KBM-7 (cell line): Measurements from ENCODE around the gene MAEL.
"Not testable (repeated sequence)": the region's sequence is repeated elsewhere in the genome, so short reads cannot be mapped to it uniquely, and the experiment has no call there.

Experiments used
- DNase-seq: peaks from one replicate; pipeline ENCODE4 v3.0.0-alpha.2; 2015
- in situ Hi-C: fragments of 300-500 bp; cut with MboI; formaldehyde crosslinking; loops from 2 replicates; pipeline ENCODE4 v1.14.3; 2020; ENCODE audit warnings: low sequenced_read_pairs, low pct_unique_long_range_greater_than_20kb, mixed read lengths

MAEL gene

DNA sequence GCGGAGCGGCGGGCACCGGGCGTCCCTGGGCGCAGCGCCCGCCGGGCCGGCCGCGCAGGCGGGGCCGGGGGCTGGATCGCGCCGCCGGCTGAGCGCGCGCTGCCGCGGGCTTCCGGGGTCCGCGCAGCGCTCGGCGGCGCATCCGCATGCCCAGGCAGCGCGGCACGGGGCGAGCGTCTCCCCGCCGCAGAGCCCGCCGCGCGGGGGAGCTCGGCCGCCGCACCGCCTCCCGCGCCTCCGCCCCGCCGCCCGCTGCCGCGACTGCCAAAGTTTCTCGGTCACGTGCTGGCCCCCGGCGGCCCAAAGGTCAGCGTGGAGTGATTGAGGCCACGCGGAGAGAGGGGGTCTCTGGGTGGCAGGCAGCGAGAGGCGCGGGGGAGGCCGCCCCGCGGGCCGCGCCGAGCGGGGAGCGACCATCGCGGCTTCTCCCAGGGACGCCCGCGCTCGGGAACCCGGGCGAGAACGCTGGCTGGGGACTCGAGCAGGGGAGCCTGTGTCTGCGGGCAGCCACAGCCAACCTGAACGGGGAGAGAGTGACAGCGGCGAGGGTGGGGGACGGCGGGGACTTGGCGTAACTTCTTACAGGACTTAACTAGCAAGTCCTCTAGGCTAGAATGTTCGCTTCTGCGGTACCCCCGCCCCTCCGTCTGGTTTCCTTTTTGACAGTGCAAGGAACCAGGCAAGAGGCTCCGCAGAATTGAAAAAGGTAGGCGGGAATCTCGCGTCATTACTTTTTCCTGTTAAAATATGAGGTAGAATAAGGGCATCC lies 13.5 kb upstream of the MAEL start, which contains the start of gene ILDR2:
TSS of gene ILDR2 (minus strand) at position 180 of the 769 bp plus-strand sequence. CDS start 272 bp downstream, outside the sequence.
- DNase-seq: peak; percentile 65
- in situ Hi-C loops: no loop called here

- DNase-seq: no peak
- in situ Hi-C loops: no loop called here
Observed at GRCh38 chr1:166977951-166978350, 11.1 kb upstream of the MAEL start.

- DNase-seq: peak; percentile 22
- in situ Hi-C loops: no loop called here
Observed at GRCh38 chr1:166978821-166979220, 10.3 kb upstream of the MAEL start.

GRCh38 chr1:166980383-166980782 lies 8.7 kb upstream of the MAEL start:
- DNase-seq: no peak
- in situ Hi-C loops: no loop called here

GRCh38 chr1:166980818-166981217 lies 8.3 kb upstream of the MAEL start:
- no peak for DNase-seq
- in situ Hi-C loops: no loop called here

DNA sequence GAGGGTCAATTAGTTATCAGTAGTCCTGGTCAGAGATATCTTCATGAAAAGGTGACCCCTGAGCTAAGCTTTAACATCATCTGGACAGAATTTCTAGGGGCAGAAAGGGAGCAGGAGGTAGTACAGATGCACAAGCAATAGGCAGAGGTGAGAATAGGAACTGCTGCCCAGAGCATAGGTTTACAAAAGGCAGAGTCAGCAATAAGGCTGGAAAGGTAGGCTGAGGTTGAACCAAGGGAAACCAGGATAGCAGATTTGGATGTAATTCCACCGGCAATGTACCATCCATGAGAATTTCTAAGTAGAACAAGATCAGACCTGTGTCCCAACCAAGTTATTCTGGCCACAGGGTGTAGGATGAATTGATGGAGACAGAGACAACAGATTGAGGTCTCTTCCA lies 7.5 kb upstream of the MAEL start:
- in situ Hi-C loops: no loop called here
- DNase-seq: no peak

DNA sequence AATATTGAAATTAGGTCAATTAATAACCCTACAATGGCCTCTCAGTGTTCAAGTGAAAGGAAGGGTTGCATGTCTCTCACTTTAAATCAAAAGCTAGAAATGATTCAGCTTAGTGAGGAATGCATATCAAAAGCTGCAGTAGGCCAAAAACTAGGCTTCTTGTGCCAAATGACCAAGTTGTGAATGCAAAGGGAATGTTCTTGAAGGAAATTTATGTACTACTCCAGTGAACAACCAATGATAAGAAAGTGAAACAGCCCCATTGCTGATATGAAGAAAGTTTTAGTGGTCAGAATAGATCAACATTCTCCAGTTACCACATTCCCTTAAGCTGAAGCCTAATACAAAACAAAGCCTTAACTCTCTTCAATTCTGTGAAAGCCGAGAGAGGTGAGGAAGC lies 10.0 kb downstream of the MAEL start:
- in situ Hi-C loops: no loop called here
- DNase-seq: no peak

DNA sequence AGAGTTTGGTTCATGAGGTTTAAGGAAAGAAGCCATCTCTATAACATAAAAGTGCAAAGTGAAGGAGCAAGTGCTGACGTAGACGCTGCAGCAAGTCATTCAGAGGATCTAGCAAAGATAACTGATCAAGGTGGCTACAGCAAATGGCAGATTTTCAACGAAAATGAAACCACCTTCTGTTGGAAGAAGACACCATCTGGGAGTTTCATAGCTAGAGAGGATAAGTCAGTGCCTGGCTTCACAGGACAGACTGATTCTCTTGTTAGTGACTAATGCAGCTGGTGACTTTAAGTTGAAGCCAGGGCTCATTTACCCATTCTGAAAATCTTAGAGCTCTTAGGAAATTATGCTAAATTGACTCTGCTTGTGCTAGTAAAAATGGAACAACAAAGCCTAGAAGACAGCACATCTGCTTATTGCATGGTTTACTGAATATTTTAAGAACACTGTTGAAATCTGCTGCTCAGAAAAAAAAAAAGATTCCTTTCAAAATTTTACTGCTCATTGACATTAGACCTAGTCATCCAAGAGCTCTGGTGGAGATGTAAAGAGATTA lies 10.5 kb downstream of the MAEL start:
- in situ Hi-C loops: no loop called here
- DNase-seq: no peak

- no peak for DNase-seq
- in situ Hi-C loops: no loop called here
Observed at GRCh38 chr1:167000546-167000945, 11.5 kb downstream of the MAEL start.

- no peak for DNase-seq
- in situ Hi-C loops: no loop called here
Observed at GRCh38 chr1:167002354-167002753, 13.3 kb downstream of the MAEL start.

GRCh38 chr1:167003711-167004110 lies 14.6 kb downstream of the MAEL start:
- DNase-seq: no peak
- in situ Hi-C loops: no loop called here

- no peak for DNase-seq
- in situ Hi-C loops: no loop called here
Observed at GRCh38 chr1:167011560-167012191, 22.6 kb downstream of the MAEL start.

DNA sequence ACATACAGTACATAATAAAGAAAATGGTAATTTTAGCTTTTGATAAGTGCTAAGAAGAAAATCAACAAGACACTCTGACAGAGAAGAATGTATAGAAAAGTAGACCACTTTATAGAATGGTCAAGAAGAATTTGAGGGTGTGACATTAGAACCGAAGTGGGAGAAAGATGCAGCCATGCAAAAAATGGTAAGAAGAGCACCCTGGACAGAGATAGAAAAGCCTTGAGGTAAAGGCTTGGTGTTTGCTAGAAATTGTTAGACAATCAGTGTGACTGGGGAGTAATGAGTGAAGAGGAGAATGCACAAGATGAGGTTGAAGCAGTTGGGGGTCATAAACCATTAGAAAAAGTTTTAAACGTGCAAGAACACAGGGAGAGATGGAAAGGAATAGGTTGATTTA lies 23.5 kb downstream of the MAEL start:
- in situ Hi-C loops: no loop called here

DNA sequence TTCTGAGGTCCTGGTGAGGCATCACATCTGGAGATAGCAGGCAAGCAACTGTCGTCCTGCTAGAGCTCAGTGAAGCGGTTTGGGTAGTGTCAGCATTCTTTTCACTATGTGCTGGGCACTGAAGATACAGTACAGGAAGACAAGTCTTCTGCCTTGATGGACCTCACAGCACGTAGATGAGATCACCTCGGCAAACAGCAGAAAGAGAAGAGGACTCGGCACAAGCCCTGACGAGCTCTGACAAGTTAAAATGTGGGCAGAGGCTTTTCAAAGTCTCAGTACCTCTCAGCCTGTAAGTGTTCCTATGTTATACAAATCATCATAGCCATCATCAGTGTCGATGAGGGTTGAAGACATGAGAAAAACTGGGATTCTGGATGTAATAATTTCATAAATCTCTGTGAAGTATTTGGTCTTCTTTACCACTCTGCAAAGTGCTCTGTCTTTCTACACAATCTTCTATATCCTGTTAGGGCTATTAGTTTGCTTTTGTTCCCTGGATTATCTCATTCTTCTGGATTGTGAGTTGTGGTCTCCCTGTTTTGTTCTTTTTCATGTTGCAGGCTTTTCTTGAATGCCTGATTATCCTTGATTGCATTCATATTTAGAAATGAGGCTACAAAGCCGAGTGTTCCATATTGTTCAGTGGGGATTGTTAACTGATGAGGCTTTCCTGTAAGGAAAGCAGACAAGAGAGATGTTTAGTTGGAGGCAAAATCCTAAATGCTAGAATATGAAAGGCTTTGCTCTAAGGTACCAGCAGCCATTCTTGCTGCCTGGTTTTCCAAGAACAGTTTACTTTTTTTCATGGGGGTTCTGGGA lies 24.2 kb downstream of the MAEL start:
- in situ Hi-C loops: no loop called here
- DNase-seq: no peak

More for the DNA sequence above, 23.5 kb downstream of the MAEL start:
- DNase-seq: no peak

GRCh38 chr1:167016100-167016750 lies 27.1 kb downstream of the MAEL start:
- in situ Hi-C loops: no loop called here
- DNase-seq: peak; percentile 58

GRCh38 chr1:167022384-167022783 lies 33.3 kb downstream of the MAEL start:
- DNase-seq: no peak
- in situ Hi-C loops: no loop called here

GRCh38 chr1:167029553-167029952 lies 40.5 kb downstream of the MAEL start:
- in situ Hi-C loops: not testable (repeated sequence)

GRCh38 chr1:167033646-167034045 lies 44.6 kb downstream of the MAEL start:
- no peak for DNase-seq
- in situ Hi-C loops: no loop called here

More at GRCh38 chr1:167029553-167029952, 40.5 kb downstream of the MAEL start:
- DNase-seq: not testable (repeated sequence)
